NCI-H446 treated with DMSO at 0.1 percent for 48 hours (cell line): ENCODE data around the gene PREPL.
"Not testable (repeated sequence)": the region's sequence is repeated elsewhere in the genome, so short reads cannot be mapped to it uniquely, and the experiment has no call there.

Source experiments
- DNase-seq: peaks from one replicate; lab custom pipeline; 2025; lab: John Stamatoyannopoulos, UW

Gene PREPL

GRCh38 chr2:44361330-44362206 lies at the start of gene PREPL, which contains the start of gene CAMKMT:
TSS of gene PREPL (minus strand) at chr2:44361494. CDS start at chr2:44346342, 15,152 bp downstream.
TSS of gene CAMKMT (plus strand) at chr2:44361947.
- peak; percentile 92 for DNase-seq

GRCh38 chr2:44398243-44398897 lies 37.1 kb upstream of the PREPL start:
- DNase-seq: no peak

GRCh38 chr2:44397447-44398175 lies 36.3 kb upstream of the PREPL start:
- no peak for DNase-seq

GRCh38 chr2:44392338-44392943 lies 31.1 kb upstream of the PREPL start:
- DNase-seq: no peak

GRCh38 chr2:44389895-44390294 lies 28.6 kb upstream of the PREPL start:
- no peak for DNase-seq

- no peak for DNase-seq
These were observed 27.6 kb upstream of the PREPL start for GRCh38 chr2:44388877-44389276.

GRCh38 chr2:44385226-44385625 lies 23.9 kb upstream of the PREPL start:
- DNase-seq: not testable (repeated sequence)

GRCh38 chr2:44377486-44377885 lies 16.2 kb upstream of the PREPL start:
- no peak for DNase-seq

- DNase-seq: no peak
These were observed 11.0 kb upstream of the PREPL start for GRCh38 chr2:44372246-44372645.

GRCh38 chr2:44371445-44371844 lies 10.2 kb upstream of the PREPL start:
- DNase-seq: no peak

GRCh38 chr2:44369392-44369791 lies 8.1 kb upstream of the PREPL start:
- DNase-seq: no peak

- no peak for DNase-seq
These were observed 6.3 kb upstream of the PREPL start for GRCh38 chr2:44367591-44367990.

- no peak for DNase-seq
These were observed 3.3 kb upstream of the PREPL start for GRCh38 chr2:44364604-44365003.

- DNase-seq: no peak
These were observed 1.1 kb upstream of the PREPL start for GRCh38 chr2:44362207-44363015.

- DNase-seq: no peak
These were observed 455 bp downstream of the PREPL start for GRCh38 chr2:44360749-44361329.

- no peak for DNase-seq
These were observed 2.8 kb downstream of the PREPL start for GRCh38 chr2:44358503-44358902.

- DNase-seq: no peak
These were observed 6.5 kb downstream of the PREPL start for GRCh38 chr2:44354761-44355160.

GRCh38 chr2:44352510-44352909 lies 8.8 kb downstream of the PREPL start:
- no peak for DNase-seq

GRCh38 chr2:44351676-44352075 lies 9.6 kb downstream of the PREPL start:
- DNase-seq: no peak

- no peak for DNase-seq
These were observed 10.2 kb downstream of the PREPL start for GRCh38 chr2:44351088-44351487.

GRCh38 chr2:44349506-44349905 lies 11.8 kb downstream of the PREPL start:
- no peak for DNase-seq
